Suppressor macrophage treated with lipopolysaccharide for 4 hours (primary cell): ENCODE results near the gene ULK2.

ENCODE experiments used
- DNase-seq: peaks from one replicate; pipeline ENCODE4 v3.0.0-alpha.2; 2020

ULK2 gene

GRCh38 chr17:19724501-19725420 lies 143.0 kb downstream of the ULK2 start:
- peak; percentile 95 for DNase-seq

- no peak for DNase-seq
Measured at GRCh38 chr17:19723964-19724363, 143.8 kb downstream of the ULK2 start.
